Ishikawa (cell line): ENCODE data around the gene TRPM2.

Source experiments
- CEBPB ChIP-seq: IDR thresholded peaks from 2 replicates; pipeline ENCODE4 v1.6.1; 2012
- CREB1 ChIP-seq: IDR thresholded peaks from 2 replicates; pipeline ENCODE4 v1.6.1; 2012; ENCODE audit warnings: low read depth
- EGR1 ChIP-seq: IDR thresholded peaks from 2 replicates; pipeline ENCODE4 v1.6.1; 2012
- EP300 ChIP-seq: IDR thresholded peaks from 2 replicates; pipeline ENCODE4 v1.6.1; 2012; ENCODE audit warnings: borderline replicate concordance
- FOXM1 ChIP-seq: IDR thresholded peaks from 2 replicates; pipeline ENCODE4 v1.6.1; 2012; ENCODE audit warnings: low read depth, borderline replicate concordance
- MAX ChIP-seq: IDR thresholded peaks from 2 replicates; pipeline ENCODE4 v1.6.1; 2012
- NFIC ChIP-seq: IDR thresholded peaks from 2 replicates; pipeline ENCODE4 v1.6.1; 2012
- RAD21 ChIP-seq: IDR thresholded peaks from 2 replicates; pipeline ENCODE4 v1.6.1; 2012; ENCODE audit warnings: low read depth
- REST ChIP-seq: IDR thresholded peaks from 2 replicates; pipeline ENCODE4 v1.6.1; 2012; ENCODE audit warnings: low read depth, mild to moderate bottlenecking
- TAF1 ChIP-seq: IDR thresholded peaks from 2 replicates; pipeline ENCODE4 v1.6.1; 2012; ENCODE audit warnings: low read depth, mild to moderate bottlenecking
- TCF12 ChIP-seq: IDR thresholded peaks from 2 replicates; pipeline ENCODE4 v1.6.1; 2012; ENCODE audit warnings: low read depth
- TEAD4 ChIP-seq: IDR thresholded peaks from 2 replicates; pipeline ENCODE4 v1.6.1; 2012
- USF1 ChIP-seq: IDR thresholded peaks from 2 replicates; pipeline ENCODE4 v1.6.1; 2012
- YY1 ChIP-seq: IDR thresholded peaks from 2 replicates; pipeline ENCODE4 v1.6.1; 2012; ENCODE audit warnings: low read depth
- ZBTB7A ChIP-seq: IDR thresholded peaks from 2 replicates; pipeline ENCODE4 v1.6.1; 2012; ENCODE audit warnings: low read depth

Gene TRPM2

GRCh38 chr21:44331209-44331608 lies 22.2 kb upstream of the TRPM2 start:
- TF ChIP-seq EGR1, result no peak
- no peak for TF ChIP-seq CREB1
- TF ChIP-seq TAF1, result no peak
- no peak for TF ChIP-seq MAX
- TF ChIP-seq YY1, result no peak
- TF ChIP-seq NFIC, result no peak
- no peak for TF ChIP-seq EP300
- no peak for TF ChIP-seq REST
- no peak for TF ChIP-seq CEBPB

- TF ChIP-seq FOXM1, result no peak
- TF ChIP-seq USF1, result no peak
- no peak for TF ChIP-seq ZBTB7A
- no peak for TF ChIP-seq TCF12
- TF ChIP-seq TAF1, result no peak
- TF ChIP-seq EGR1, result no peak
- no peak for TF ChIP-seq MAX
- TF ChIP-seq EP300, result no peak
- no peak for TF ChIP-seq RAD21
- no peak for TF ChIP-seq NFIC
- no peak for TF ChIP-seq REST
- no peak for TF ChIP-seq TEAD4
- TF ChIP-seq CEBPB, result no peak
- no peak for TF ChIP-seq CREB1
Observed at GRCh38 chr21:44331650-44332307, 21.6 kb upstream of the TRPM2 start.

GRCh38 chr21:44332383-44332782 lies 21.0 kb upstream of the TRPM2 start:
- TF ChIP-seq TCF12, result no peak
- TF ChIP-seq MAX, result no peak
- TF ChIP-seq USF1, result no peak
- TF ChIP-seq YY1, result no peak
- no peak for TF ChIP-seq NFIC
- no peak for TF ChIP-seq RAD21
- TF ChIP-seq REST, result no peak
- TF ChIP-seq EP300, result no peak
- no peak for TF ChIP-seq FOXM1
- TF ChIP-seq EGR1, result no peak
- TF ChIP-seq ZBTB7A, result no peak
- no peak for TF ChIP-seq CREB1
- TF ChIP-seq TEAD4, result no peak
- TF ChIP-seq TAF1, result no peak
- no peak for TF ChIP-seq CEBPB

- TF ChIP-seq MAX (no peak), USF1 (no peak), ZBTB7A (no peak), FOXM1 (no peak), REST (no peak), TAF1 (no peak), RAD21 (no peak), EP300 (no peak), YY1 (no peak), TEAD4 (no peak), CEBPB (no peak), CREB1 (no peak), EGR1 (no peak), NFIC (no peak), TCF12 (no peak)
Observed at GRCh38 chr21:44332965-44333364, 20.5 kb upstream of the TRPM2 start.
